CD4-positive, alpha-beta T cell treated with Interleukin-6 at 100 ng/mL for 8 hours (primary cell): ENCODE measurements around the gene SLC46A1.

ENCODE experiments used
- DNase-seq: peaks from one replicate; pipeline ENCODE4 v3.0.0-alpha.2; 2020; ENCODE audit warnings: mixed read lengths, low spot score

SLC46A1 gene

DNA sequence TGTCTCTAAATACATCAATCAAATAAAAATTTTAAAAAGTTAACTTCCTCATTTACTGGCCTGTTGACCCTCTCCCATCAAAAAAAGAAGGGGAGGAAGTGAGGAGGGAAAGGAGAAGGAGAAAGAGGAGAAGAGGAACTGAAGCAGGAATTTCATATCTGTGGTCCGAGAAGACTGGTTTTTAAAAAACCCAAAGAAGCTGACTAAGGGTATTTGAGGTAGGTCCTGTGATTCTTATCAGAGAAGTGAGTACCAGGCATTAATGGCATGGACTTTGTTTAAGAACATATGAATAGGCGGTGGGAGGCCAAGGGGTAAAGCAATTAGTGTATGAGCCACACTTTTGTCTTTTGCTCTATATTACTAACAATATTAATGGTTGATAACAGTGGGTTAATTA is 2.0 kb downstream of the SLC46A1 start:
- no peak for DNase-seq

DNA sequence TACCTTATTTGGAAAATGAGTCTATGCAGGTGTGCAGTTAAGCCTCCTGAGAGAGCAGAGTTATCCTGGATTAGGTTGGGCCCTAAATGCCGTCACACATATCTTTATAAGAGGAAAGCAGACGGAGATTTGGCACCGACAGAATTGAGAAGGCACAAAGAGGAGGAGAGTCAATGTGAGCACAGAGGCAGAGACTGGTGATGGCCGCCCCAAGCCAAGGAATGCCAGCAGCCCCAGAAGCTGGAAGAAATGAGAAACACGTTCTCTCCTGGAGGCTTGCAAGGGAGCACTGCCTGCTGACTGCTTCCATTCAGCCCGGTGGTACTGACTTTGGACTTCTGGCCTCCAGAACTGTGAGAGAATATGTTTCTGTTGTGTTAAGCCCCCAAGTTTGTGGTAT is 3.2 kb downstream of the SLC46A1 start:
- no peak for DNase-seq

DNA sequence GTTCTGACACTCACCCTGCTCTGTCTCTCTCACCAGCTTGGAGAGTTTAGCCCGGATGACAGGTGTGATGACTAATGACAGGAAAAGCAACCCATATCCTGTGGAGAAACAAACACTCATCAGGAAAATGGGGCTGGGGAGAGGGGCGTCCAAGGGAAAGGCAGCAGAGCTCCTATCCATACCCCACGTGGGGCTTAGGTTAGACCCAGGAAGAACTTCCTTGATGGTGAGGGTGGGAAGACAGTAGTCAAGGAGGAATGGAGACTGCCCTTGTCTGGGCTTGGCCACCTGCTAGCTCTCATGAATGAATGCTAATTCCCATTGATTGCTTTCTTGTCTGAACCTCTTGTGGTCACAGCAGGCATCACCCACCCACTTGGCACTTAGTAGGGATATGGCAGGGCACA is 3.8 kb downstream of the SLC46A1 start:
- DNase-seq = no peak

DNA sequence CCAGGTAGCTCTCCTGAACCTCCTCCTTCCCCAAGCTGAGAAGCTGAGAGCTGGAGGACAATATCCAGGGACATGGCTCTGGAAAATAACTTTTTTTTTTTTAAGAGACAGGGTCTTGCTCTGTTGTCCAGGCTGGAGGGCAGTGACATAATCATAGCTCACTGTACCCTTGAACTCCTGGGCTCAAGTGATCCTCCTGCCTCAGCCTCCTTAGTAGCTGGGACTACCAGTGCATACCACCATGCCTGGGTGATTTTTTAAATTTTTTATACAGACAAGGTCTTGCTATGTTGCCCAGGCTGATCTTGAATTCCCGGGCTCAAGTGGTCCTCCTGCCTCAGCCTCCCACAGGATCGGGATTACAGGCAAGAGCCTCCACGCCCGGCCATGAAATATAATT is 6.2 kb downstream of the SLC46A1 start:
- no peak for DNase-seq

DNA sequence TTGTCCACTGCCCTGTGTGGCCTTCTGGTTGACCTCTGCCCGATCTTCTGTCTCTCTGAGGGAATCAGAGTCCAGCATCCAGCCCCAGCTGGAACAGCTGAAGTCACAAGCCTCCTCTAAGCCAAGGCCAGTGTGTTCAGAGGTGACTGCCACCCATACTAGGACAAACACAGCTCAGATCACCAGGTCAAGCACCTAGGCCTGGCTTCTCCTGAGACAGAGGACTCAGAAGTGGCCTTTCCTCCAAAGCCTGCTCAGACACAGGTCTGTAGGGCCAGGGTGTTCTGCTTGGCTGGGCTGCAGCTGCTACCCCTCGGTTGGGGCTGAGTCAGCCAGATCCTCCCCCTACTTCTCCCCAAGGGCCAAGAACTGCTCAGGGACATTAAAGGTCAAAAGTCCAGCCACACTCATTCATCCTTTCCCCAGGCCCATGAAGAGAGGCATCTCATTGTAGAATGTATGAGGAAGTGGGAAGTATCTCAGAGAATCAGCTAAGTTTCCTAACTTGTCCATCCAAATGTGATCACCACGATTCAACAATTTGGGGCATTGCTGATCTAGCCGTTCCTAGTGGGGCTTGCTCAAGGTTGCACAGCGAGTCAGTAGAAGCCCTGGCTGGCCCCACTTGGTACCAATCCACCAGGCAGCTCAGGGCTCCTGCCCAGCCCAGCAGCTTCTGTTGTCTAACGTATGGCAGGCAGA is 7.6 kb downstream of the SLC46A1 start:
- DNase-seq = no peak

DNA sequence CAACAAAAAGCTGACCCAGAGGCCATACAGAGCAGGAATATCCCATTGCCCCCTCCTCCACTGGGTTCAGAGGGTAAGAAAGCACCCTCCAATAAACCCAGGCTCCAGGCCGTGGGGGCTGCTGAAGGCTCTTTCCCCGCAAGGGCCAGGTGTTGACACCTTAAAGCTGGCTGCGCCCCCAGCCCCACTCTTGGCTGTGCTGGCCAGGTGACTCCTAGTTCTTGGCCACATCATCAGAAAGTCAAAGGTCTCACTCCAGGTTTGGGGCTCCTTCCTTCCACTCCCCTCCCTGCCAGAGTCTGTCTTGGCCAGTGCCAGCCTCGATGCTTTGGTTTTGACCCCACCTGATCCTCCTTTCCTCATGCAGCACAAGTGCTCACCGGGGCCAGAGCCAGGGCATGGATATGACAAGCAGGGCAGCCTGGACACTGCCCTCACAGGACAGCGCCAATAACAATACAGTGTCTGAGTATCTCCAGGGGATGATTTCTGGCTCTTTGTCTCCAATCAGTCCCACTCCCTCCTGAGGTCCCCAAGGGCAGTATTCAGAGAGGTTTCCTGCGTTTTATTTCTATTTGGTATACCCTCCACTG is 8.2 kb downstream of the SLC46A1 start:
- DNase-seq = no peak

DNA sequence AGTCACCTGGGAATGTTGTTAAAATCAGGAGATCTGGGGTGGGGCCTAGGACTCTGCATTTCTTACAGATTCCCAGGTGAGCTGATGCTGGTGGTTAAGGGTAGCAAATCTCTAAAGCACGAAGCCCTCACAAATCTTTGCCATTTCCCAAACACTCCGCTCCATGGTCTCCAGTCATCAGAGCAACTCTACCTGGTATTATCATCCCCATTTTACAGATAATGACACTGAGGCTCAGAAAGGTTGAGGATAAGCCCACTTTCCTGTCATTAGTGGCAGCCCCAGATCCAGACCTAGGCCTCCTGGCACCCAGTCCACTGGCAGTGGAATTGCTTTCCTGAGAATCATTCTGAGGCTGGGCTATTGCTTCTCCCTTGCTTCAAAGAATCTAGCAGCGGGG is 8.7 kb downstream of the SLC46A1 start:
- DNase-seq = no peak

DNA sequence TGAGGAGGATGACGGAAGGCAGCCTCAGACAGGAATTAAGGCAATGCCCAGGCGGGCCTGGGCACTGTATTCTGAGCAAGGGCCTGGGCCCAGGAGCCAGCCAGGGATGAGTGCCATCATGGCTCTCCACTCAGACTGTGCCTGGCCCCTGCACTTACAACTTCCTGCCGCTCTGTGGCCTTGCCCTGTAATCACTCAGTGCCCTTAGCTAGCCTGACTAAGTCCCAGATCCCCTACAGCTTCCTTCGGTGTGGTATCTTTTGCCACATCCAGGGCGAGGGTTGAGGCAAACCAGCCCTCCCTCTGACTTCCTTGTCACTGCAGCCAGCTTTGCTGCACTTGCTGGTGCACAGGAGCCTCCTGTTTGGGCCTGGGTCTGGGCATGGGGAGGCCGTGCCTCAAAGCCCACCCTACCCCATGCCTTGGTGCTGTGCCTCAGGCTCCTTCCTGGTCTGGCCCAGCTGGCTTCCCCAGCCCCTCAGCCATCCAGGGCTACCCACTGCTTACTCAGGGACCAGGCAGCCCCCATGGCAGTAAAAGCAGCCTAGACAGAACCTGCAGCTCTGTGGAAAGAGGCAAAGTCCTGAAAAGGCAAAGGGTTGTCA is 9.3 kb downstream of the SLC46A1 start:
- no peak for DNase-seq

DNA sequence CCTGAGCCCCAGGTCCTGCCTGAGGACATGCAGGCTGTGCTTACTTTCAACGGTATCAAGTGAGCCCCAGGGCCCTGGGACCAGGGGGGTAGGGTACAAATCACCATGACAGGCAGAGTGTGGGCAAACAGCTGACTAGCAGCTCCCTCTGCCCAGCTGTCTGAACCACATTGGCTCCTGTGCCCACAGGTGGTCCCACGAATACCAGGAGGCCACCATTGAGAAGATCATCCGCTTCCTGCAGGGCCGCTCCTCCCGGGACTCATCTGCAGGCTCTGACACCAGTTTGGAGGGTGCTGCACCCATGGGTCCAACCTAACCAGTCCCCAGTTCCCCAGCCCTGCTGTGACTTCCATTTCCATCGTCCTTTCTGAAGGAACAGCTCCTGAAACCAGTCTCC is 10.0 kb downstream of the SLC46A1 start:
- no peak for DNase-seq

DNA sequence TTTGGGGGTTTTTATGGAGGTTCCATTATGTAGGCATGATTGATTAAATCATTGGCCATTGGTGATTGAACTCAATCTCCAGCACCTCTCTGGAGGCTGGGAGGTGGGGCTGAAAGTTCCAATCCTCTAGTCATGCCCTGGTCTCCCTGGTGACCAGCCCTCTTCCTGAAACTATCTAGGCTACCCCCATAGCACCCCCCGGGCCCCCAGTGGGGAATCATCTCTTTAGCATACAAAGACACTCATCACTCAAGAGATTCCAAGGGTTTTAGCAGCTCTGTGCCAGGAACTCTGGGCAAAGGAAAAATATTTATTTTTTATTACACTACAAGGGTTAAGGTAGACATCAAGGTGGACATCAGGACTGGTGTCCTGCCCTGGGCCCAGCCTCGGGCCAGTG is 10.6 kb downstream of the SLC46A1 start:
- DNase-seq = no peak

DNA sequence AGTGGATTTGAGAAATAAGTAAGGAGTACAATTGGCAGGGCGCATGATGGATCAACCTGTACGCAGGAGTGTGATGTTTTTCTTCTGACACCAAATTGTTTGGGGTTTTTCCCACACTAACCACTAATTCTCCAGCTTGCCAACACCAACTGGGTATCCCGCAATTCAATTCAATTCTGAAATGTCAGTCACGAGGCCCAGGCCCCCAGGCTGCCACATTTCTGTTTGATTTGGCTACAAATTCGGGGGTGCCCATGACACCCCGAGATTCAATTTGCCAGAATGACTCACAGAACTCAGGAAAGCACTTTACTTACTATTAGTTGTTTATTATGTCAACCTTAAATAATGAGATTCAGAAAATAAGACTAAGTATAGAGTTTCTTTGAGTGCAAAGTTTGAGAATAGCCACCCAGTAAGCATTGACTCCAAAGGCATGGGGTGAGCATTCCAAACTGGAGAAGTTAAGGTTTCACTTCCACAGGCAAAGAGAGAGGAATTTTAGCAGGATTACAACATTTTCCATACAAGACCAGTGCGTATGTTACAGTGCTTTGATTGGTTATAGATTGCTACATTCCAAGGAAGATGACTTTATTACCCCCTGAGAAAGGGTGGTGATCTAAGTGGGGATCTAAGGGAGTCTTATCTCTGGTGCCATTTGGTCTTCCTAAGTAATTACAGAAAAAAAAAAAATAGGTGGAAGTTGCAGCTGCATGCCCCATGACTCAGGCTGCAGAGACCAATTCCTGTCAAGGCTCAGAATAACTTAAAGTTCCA is 11.5 kb downstream of the SLC46A1 start:
- no peak for DNase-seq

DNA sequence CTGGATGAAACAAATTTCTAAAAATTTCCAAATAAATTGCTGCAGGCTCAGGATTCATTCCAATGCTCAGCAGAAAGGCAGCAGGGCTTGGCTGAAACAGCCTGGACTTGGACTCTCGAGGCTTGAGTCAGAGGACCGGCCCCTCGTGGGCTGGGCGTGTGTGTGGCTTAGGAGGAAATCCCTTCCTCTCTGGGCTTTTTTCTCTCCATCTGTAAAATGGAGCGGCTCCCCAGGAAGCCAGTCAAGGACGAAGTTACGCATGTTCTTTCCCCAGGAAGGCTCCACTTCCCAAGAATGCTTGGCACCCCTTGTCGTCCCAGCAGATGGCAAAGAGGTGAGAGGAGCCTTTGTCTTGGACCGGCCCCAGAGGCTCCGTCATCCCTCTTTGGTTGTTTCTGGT is 13.5 kb downstream of the SLC46A1 start:
- no peak for DNase-seq

DNA sequence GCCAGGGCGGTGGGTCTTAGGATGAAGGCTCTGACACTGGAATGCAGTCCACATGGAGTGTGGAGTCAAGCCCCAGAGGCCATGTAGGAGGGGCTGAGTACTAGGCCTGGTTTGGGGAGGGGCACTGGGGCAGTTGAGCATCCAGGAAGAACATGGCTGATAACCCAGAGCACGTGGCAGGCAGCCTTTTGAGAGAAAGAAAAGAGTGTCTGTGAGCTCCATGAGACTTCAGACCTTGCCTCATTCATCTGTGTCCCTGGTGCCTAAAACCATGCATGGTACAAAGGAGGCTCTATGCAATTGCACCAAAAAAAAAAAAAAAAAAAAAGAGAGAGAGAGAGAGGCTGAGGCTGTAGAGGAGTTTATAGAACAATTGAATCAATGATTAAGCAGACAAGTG is 14.6 kb downstream of the SLC46A1 start:
- no peak for DNase-seq

DNA sequence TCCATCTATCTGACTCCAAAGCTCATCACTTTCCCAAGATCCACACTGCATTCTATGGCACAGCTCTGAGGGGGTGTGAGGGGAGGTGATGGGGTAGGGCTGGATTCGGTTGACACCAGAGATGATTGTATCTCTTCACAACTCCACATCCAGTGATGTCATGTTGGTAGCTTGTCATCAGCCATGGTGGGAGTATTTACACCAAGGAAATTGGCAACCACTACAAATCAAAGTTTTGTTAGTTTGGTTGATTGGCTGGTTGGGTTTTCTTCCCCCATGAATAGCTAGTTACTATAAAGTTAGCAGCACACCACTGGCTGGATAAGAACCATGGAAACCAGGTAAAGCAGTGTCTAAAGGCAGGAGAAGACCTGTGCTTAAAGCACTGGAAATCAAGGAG is 15.0 kb downstream of the SLC46A1 start:
- no peak for DNase-seq

DNA sequence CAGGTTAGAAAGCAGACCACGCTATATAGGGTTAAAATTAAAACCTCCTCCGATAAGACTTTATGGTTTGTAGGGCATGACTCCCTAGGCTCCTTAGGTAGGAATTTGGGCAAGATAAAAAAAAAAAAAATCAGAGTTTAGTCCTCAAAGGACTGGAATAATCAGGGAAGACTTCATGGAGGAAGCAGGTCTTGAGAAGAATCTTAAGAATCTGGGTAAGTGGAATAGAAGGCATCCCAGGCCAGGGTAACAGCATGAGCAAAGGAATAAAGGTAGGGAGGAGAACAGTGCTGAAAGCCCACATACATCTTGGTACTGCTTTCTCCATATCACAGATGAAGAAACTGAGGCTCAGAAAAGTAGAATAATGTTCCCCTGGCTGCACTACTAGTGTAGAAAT is 15.4 kb downstream of the SLC46A1 start:
- DNase-seq = no peak

DNA sequence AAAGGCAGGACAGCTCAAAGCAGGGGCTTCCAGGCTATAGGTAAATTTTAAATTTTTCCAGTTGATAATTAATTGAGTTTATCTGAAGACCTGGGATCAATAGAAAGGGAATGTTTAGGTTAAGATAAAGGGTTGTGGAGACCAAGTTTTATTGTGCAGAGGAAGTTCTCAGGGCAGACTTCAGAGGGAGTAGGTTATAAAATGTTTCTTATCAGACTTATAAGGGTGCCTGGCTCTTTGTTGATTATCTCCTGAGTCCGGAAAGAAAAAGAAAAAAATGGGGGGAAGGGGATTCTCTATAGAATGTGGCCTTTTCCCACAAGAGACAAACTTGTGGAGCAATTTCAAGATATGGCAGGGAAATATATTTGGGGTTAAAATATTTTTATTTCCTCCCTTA is 15.9 kb downstream of the SLC46A1 start:
- DNase-seq = no peak

DNA sequence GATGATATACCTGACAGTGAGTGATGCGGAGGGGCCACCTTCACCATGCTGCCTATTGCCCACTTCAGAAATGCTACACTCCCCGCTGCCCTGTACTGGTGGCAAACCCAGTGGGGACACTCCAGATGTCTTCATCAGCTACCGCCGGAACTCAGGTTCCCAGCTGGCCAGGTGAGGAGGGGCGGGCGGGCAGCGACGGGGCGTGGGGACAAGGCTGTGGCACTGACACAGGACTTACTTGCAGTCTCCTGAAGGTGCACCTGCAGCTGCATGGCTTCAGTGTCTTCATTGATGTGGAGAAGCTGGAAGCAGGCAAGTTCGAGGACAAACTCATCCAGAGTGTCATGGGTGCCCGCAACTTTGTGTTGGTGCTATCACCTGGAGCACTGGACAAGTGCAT is 17.9 kb downstream of the SLC46A1 start:
- DNase-seq = no peak

DNA sequence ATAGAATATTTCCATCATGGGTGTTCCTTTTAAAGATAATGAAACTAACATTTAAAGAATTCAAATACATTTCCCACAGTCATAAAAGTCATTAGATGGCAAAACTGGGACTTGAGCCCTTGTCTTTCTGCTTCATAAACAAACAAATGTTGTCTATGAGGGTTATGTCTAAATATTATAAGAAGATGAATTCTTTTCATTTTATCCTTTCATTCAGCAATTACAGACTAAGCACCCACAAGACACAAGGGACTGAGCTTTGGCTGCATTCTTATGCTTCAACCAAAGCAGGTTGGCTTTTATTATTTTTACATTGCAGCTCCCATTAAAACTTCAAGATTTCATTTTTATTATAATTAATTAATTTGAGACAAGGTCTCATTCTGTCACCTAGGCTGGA is 19.6 kb downstream of the SLC46A1 start:
- no peak for DNase-seq

DNA sequence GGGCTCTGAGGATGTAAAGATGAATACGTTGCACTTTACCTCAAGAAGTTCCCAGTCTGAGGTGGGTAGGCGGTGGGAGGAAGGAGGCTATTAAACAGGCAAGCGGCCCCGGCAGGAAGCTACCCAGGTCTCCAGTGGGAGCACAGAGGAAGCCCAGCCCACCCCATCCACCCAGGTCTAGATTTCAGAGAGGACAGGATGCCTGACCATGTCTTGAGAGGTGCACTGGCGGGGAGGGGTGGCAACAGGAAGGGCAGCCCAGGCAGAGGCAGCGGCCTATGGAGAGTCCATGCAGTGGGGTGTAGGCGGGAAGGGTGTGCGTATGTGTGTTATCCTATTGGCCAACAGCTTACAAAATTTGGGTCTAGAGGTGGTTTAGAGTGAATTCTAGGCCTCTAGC is 20.6 kb downstream of the SLC46A1 start:
- DNase-seq = peak; percentile 12

DNA sequence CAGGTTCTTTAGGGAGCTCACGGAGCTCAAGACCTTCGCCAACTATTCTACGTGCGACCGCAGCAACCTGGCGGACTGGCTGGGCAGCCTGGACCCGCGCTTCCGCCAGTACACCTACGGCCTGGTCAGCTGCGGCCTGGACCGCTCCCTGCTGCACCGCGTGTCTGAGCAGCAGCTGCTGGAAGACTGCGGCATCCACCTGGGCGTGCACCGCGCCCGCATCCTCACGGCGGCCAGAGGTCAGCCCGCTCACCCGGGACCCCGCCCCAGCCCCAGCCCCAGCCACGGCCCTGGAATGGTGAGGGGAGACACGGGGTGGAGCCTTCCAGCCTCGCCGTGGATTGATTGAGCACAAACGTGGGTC is 21.0 kb downstream of the SLC46A1 start:
- DNase-seq = no peak

DNA sequence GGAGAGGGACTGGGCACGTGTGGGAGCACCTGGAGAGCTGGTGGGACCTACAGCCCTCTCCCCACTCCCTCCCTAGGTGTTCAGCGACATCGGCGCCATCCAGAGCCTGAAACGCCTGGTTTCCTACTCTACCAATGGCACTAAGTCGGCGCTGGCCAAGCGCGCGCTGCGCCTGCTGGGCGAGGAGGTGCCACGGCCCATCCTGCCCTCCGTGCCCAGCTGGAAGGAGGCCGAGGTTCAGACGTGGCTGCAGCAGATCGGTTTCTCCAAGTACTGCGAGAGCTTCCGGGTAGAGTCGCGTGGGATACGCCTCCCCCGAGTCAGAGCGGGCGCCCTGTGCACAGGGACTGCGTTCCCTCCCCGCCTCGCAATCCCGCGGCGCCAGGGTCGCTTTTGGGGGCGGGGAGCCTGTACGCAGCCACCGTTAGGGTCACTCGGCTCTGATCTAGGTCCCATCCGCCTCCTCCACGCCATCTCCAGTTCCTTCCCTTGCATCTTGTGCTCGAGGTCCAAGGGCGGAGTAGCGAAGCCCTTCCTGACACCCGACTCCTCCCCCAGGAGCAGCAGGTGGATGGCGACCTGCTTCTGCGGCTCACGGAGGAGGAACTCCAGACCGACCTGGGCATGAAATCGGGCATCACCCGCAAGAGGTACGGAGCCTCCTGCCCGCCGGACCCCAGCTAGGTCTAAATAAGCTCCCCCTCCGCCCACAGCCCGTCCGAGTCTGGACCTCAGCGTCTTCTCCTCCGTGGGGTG is 21.6 kb downstream of the SLC46A1 start:
- DNase-seq = peak; percentile 59

DNA sequence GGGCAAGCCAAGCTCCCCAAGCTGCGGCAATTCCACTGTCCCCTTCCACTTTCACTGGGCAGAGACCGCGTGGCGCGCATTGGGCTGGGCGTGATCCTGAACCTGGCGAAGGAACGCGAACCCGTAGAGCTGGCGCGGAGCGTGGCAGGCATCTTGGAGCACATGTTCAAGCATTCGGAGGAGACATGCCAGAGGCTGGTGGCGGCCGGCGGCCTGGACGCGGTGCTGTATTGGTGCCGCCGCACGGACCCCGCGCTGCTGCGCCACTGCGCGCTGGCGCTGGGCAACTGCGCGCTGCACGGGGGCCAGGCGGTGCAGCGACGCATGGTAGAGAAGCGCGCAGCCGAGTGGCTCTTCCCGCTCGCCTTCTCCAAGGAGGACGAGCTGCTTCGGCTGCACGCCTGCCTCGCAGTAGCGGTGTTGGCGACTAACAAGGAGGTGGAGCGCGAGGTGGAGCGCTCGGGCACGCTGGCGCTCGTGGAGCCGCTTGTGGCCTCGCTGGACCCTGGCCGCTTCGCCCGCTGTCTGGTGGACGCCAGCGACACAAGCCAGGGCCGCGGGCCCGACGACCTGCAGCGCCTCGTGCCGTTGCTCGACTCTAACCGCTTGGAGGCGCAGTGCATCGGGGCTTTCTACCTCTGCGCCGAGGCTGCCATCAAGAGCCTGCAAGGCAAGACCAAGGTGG is 24.7 kb downstream of the SLC46A1 start:
- no peak for DNase-seq
